HL-60 (cell line): ENCODE measurements around the gene ZP3.

Source experiments
- CTCF ChIP-seq: IDR thresholded peaks from one replicate; pipeline ENCODE4 v1.5.1; 2011; ENCODE audit warnings: low read length, control low read depth, inconsistent platforms; ENCODE audit not compliant: insufficient read depth
- POLR2AphosphoS5 ChIP-seq: IDR thresholded peaks from 2 replicates; pipeline ENCODE4 v1.6.1; 2012; ENCODE audit warnings: low read depth

- TF ChIP-seq POLR2AphosphoS5 (no peak), CTCF (no peak)
Observed at GRCh38 chr7:76386691-76387260, 38.0 kb upstream of the ZP3 start.
